NCI-H187 treated with DMSO at 0.1 percent for 48 hours (cell line): ENCODE data around the gene UAP1L1.
"Not testable (repeated sequence)": the region's sequence is repeated elsewhere in the genome, so short reads cannot be mapped to it uniquely, and the experiment has no call there.

Source experiments
- DNase-seq: peaks from one replicate; lab custom pipeline; 2025; lab: John Stamatoyannopoulos, UW

Gene UAP1L1

GRCh38 chr9:137114613-137115393, 37.5 kb downstream of the UAP1L1 start, which contains the start of gene DPP7:
TSS of gene DPP7 (minus strand) at chr9:137114733. CDS start at chr9:137114713, 20 bp downstream.
- DNase-seq = no peak

DNA sequence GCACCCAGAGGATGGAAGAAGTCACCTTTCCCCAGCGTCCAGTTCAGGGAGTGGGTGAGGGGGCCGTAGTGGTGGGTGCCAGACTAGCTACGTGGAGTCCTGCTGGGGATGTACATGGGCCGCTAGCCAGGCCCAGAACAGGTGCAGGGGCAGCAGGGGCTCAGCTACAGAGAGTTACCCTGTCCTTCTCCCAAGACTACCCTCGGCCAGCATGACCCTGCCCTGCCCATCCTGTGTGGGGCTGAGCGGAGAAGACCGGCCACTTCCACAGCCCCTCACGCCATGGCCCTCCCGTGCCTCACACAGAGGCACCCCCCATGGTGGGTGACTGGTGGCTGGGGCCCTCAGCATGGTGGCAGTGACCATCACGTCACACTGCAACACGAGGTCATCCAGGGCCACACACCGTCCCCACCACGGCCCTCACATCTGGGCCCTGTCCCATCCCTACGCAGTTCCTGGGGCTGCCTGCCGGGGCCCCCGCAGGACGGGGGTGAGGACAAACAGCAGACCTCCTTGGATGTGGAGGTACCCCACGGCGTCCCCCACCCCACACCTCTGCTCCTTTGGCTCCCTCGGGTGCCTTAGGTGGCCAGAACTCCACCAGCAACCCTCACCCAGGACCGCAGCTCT, 38.2 kb downstream of the UAP1L1 start:
- no peak for DNase-seq

GRCh38 chr9:137116027-137116507, 38.8 kb downstream of the UAP1L1 start:
- DNase-seq = no peak

- DNase-seq = no peak
These were observed 39.4 kb downstream of the UAP1L1 start for GRCh38 chr9:137116728-137117127.

DNA sequence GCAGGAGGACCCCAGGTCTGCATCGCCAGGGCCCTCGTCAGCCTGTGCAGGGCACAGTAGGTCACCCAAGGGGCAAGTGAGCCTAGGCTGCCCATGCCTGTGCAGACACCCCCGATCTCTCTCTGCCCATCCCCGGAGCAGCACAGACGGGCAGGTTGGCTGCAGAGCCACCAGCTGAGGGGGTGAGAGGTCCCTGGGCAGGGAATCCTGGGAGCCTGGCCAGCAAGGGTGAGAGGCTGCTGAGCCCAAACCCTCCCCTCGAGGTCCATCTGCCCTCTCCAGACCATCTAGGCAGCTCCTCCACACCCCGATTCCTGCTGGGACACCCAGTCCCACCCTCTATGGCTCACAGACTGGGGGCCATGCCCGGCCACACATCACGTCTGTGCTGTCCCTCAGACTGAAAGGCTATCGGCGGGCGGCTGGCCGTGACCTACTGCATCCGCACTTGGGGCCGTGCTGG, 40.0 kb downstream of the UAP1L1 start:
- DNase-seq = no peak

DNA sequence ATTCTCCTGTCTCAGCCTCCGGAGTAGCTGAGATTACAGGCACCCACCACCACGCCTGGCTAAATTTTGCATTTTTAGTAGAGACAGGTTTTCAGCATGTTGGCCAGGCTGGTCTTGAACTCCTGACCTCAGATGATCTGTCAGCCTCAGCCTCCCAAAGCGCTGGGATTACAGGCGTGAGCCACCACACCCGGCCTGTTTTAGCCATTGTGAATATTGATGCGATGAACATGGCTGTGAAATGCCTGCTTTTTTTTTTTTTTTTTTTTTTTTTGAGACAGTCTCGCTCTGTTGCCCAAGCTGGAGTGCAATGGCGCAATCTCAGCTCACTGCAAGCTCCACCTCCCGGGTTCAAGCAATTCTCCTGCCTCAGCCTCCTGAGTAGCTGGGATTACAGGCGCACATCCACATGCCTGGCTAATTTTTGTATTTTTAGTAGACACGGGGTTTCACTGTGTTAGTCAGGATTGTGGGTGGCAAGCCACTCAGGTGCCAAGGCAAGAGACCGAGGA, 40.8 kb downstream of the UAP1L1 start:
- DNase-seq = not testable (repeated sequence)

DNA sequence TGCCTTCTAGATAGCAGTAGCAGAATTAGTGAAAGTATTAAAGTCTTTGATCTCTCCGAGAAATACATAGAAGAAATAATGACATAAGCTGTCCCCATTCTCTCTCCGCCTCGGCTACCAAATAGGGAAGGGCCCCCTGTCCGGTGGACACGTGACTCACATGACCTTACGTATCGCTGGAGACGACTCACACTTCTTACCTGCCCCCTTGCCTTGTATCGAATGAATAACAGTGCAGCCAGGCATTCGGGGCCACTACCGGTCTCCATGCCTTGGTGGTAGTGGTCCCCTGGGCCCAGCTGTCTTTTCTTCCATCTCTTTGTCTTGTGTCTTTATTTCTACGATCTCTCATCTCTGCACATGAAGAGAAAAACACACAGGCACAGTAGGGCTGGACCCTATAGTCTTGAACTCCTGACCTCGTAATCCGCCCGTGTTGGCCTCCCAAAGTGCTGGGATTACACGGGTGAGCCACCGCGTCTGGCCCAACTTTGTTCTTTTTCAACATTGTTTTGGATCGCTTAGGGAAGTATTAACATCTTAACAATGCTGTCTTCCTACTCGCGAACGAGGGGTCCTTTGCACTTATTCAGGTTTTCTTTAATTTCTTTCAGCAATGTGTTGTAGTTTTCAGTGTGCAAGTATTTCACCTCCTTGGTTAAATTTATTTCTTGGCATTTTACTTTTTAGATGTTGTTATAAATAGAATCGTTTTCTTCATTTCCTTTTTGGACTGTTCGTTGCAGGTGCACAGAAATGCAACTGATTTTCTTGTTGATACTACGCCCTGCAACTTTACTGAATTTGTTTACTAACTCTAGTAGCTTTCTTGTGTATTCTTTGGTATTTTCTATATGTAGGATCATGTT, 44.8 kb downstream of the UAP1L1 start:
- not testable (repeated sequence) for DNase-seq

DNA sequence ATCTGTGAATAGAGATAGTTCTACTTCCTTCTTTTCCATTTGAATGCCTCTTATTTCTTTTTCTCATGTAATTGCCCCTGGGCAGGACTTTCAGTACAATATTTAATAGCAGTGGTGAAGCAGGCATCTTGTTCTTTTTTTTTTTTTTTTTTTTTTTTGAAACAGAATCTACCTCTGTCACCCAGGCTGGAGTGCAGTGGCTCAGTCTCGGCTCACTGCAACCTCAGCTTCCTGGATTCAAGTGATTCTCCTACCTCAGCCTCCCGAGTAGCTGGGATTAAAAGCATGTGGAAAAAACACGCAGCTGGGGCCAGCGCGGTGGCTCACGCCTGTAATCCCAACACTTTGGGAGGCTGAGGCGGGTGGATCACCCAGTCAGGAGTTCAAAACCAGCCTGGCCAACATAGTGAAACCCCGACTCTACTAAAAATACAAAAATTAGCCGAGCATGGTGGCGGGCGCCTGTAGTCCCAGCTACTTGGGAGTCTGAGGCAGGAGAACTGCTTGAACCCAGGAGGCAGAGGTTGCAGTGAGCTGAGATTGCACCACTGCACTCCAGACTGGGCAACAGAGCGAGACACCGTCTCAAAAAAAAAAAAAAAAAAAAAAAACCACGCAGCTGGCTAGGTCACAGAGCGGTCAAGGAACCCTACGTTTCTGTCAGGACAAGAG, 45.6 kb downstream of the UAP1L1 start:
- DNase-seq = not testable (repeated sequence)

GRCh38 chr9:137123468-137123837, 46.1 kb downstream of the UAP1L1 start:
- no peak for DNase-seq

- DNase-seq = not testable (repeated sequence)
These were observed 46.7 kb downstream of the UAP1L1 start for GRCh38 chr9:137123952-137124462.

DNA sequence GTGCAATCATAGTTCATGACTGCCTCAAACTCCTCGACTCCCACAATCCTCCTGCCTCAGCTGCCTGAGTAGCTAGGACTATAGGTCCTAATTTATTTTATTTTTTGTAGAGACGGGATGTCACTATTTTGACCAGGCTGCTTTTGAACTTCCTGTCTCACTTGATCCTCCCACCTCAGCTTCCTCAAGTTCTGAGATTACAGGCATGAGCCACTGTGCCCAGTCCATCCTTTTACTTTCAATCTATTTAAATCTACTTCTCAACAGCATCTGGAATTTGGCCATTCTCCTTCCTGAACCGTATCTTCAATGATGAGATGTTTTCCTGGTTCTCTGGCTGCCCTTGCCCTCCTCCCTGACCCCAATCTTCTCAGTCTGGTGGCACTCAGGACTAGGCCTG, 49.5 kb downstream of the UAP1L1 start:
- no peak for DNase-seq

- DNase-seq = no peak
These were observed 50.2 kb downstream of the UAP1L1 start for GRCh38 chr9:137127301-137128157.

DNA sequence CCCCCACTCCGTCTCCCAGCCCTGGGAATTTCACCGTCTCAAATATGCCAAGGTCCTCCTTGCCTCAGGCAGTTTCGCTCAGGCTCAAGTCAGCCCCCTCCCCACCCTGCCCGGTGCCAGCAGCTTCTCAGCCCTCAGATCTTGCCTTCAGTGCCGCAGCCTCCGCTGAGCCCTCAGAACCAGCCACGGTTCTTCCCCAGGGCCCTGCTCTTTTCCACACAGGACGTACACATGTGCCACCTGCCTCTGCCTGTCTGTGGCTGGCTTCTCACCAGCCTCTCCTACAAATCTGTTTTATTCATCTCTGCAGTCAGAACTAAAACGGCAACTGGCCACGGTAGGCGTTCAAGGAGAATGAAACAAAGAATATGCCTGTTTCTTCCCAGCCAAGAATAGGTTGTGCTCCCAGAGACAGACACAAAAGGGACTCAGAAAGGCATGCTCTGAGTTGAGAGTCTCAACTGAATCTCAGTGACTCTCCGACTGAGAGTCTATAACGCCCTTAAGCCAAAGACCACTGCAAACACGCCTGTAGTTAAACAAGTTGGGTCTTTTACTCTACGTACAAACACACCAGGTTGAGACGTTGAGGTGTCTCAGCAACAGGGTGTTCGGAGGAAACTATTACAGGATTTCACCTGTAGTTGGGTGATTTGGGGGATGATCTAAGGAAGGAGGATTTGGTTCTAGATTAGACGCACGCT, 51.0 kb downstream of the UAP1L1 start:
- no peak for DNase-seq

- DNase-seq = no peak
These were observed 51.6 kb downstream of the UAP1L1 start for GRCh38 chr9:137128862-137129455.

DNA sequence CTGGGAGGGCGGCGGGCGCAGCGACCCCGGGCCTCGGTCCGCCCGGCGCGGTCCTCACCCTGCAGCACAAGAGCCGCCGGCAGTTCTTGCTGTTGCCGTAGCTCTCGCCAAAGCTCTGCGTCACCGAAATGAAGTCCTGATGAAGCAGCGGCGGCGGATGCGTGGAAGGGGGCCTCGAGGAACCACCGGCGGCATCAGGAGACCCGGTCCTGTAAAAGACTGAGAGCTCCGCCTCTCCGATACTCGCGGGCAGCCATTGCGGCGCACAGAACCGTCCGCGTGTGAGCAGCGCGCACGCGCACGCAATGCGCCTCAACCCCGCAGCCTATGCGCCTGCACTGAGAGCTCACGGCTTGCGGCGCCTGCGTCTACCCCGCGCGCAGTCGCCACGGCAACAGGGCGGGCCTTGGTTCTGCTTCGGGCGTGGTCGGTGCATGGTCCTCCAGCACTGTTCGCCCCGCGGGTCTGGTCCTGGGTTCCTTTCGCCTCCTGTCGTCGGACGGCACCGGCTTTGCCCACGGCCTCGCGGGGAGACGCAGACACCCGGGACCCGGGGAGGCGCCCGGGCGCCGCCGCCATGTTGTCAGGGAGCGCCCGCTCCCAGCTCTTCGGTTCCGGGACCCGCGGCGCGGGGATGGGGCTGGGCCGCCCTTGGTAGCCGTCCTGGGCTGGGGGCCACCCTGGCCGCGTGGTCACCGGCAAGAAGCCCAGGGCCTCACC, 52.3 kb downstream of the UAP1L1 start:
- DNase-seq = peak; percentile 17

DNA sequence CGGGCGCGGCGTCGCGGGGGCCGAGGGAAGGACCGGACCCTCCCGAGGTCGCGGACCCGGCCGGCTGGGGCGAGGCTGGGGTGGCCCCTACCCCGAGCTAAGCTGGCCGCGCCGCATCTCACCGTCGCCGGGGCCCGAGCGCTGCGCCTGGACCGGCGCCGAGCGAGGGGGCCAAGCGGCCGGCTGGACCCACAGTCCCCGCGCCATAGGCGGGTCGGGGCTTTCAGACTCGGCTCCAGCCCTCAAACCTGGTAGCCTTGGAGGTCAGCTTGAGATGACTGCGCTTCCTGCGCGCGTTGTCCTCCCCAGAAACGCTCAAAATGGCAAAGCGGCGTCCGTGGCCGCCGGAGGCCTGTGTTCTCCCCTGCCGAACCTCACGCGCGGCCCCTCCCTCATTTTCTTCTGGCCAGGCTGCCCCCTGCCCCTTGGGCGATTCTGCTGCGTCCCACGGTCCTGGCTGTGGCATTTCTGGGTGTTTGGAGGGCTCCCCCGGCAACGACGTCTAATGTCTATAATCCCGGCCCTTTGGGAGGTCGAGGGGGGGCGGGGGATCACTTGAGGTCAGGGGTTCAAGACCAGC, 52.9 kb downstream of the UAP1L1 start:
- DNase-seq = no peak
